ENCODE measurements around the gene NIBAN1.

DNA sequence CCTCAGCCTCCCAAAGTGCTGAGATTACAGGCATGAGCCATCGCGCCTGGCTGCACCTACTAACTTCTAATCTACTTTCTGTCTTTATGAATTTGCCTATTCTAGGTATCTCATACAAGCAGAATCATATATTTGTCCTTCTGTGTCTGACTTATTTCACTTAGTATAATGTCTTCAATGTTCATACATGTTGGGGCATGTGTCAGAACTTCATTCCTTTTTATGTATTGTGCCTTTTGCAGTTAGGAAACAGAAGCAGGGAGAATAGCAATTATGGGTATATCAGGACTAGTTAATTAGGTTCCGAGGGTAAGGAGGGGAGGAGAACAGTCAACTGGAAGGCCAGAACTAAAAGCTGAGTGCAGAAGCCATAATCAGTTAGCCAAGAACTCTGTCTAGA is 18.0 kb upstream of the NIBAN1 start:
- TF ChIP-seq EP300 (IDR thresholded peaks at IDR 0.05) (no peak), CTCF (IDR thresholded peaks at IDR 0.05) (no peak), POLR2A (IDR thresholded peaks at IDR 0.05) (no peak)

Measured in suprapubic skin (tissue), 3 donors.